Transverse colon (tissue), 4 donors: ENCODE results near the gene ODF2L. TPM values are rescaled to one million over a fixed set of nuclear protein-coding genes. Genes with fewer than 3 reads are reported as not detected.
A peak's percentile ranks its signal among the peaks of the same experiment; 100 is the strongest.

Experiments used
- DNase-seq: peaks from one replicate; pipeline ENCODE4 v3.0.0-alpha.2; 2019
- H3K27ac ChIP-seq, 4 donors: fragments of 200-600 bp; sonication (generic); 2 replicates each; pipeline ENCODE4 v1.5.1; 2016 to 2018; ENCODE audit warnings: inconsistent platforms in 4 of 4
- H3K27me3 ChIP-seq: fragments of 200-600 bp; sonication (generic); 2 replicates; pipeline ENCODE4 v1.5.1; 2017; ENCODE audit warnings: inconsistent platforms
- H3K36me3 ChIP-seq, 4 donors: fragments of 200-600 bp; sonication (generic); 2 replicates each; pipeline ENCODE4 v1.5.1; 2017 to 2019; ENCODE audit warnings: inconsistent platforms in 4 of 4
- H3K4me1 ChIP-seq, 4 donors: fragments of 200-600 bp; sonication (generic); 2 replicates each; pipeline ENCODE4 v1.5.1; 2017 to 2020; ENCODE audit warnings: inconsistent platforms in 4 of 4
- H3K4me3 ChIP-seq, 4 donors: fragments of 200-600 bp; sonication (generic); 1 replicate in 1 of 4; 2 replicates in 3 of 4; pipeline versions ENCODE4 v1.5.1 to v1.6.1; 2017 to 2019; ENCODE audit warnings: inconsistent platforms in 4 of 4
- H3K9me3 ChIP-seq, 2 donors: fragments of 200-600 bp; sonication (generic); 2 replicates each; pipeline ENCODE4 v1.5.1; 2017 to 2019; ENCODE audit warnings: inconsistent platforms in 2 of 2
- CTCF ChIP-seq, 5 experiments: fragments of 200-600 bp in 3 of 5; fragments of 450-650 bp in 2 of 5; sonication (generic) in 3 of 5; IDR thresholded peaks; 1 replicate in 2 of 5; 2 replicates in 3 of 5; pipeline ENCODE4 v1.5.1; 2016 to 2017; ENCODE audit warnings: antibody characterized with exemption in 5 of 5, inconsistent platforms in 3 of 5, mild to moderate bottlenecking in 2 of 5, moderate library complexity in 1 of 5
- EP300 ChIP-seq: sonication (generic); formaldehyde crosslinking; IDR thresholded peaks from one replicate; pipeline ENCODE4 v1.6.1; 2017; ENCODE audit warnings: antibody characterized with exemption, low read depth
- POLR2A ChIP-seq: fragments of 450-650 bp; IDR thresholded peaks from one replicate; pipeline ENCODE4 v1.6.1; 2016; ENCODE audit warnings: antibody characterized with exemption, mild to moderate bottlenecking, moderate library complexity
- POLR2AphosphoS5 ChIP-seq, 3 donors: sonication (generic); formaldehyde crosslinking; IDR thresholded peaks; one replicate each; pipeline ENCODE4 v1.6.1; 2016; ENCODE audit warnings: antibody characterized with exemption in 3 of 3
- WGBS, 2 donors: methylation state at CpG; one replicate each; pipeline ENCODE4 v1.1.5; 2018; ENCODE audit warnings: low coverage in 1 of 2; 5-methylcytosine and 5-hydroxymethylcytosine counted together
- in situ Hi-C, 4 donors: fragments of 200-750 bp; cut with MboI; loops; one replicate each; pipeline versions ENCODE4 v1.15.0 to v1.15.1; 2017; ENCODE audit warnings: low sequenced_read_pairs in 3 of 4, low pct_ligation_motif_present in 1 of 4, low pct_unique_long_range_greater_than_20kb in 1 of 4
- intact Hi-C: fragments of 100-400 bp; cut with DNase I; formaldehyde crosslinking; loops from one replicate; pipeline ENCODE4 v1.15.1; 2023; ENCODE audit warnings: low total_unique reads
- total RNA-seq, 4 donors: library from RNA; depleted of rRNA; stranded (reverse); fragments of >200 nt; gene quantifications; one replicate each; pipeline ENCODE4 v1.1.0, GENCODE V29; 2016

ODF2L gene
- total RNA-seq, 4 donors from 2014 or later: 43.6 to 89.2 (median 55.9) TPM

- Histone ChIP-seq H3K9me3 (no peaks in the 10 kb centered on the region), H3K27me3 (no peaks in the 10 kb centered on the region), H3K4me1 (no peaks in the 10 kb centered on the region), H3K27ac (no peak overlapping the region), H3K36me3 (peaks cover 0 to 7% (median 0%) of the 10 kb centered on the region in 4 donors), H3K4me3 (no peak overlapping the region)
- in situ Hi-C loops: no loop called here
- 88 to 94% methylated on average over 6 of the region's 6 CpGs for WGBS, 2 donors
- no peak for DNase-seq
- no peak for TF ChIP-seq CTCF (IDR thresholded peaks at IDR 0.05)
- no peak for TF ChIP-seq EP300
- no peak for TF ChIP-seq POLR2AphosphoS5 (IDR thresholded peaks at IDR 0.05)
- TF ChIP-seq POLR2A: no peak
- intact Hi-C loops: no loop called here
Measured at GRCh38 chr1:86365896-86366295, 30.2 kb downstream of the ODF2L start.

- in situ Hi-C loops: no loop called here
- no peak overlapping the region for H3K27ac ChIP-seq
- no peaks in the 10 kb centered on the region for H3K27me3 ChIP-seq
- 97 to 100% methylated on average over 4 of the region's 4 CpGs for WGBS, 2 donors
- DNase-seq: no peak
- intact Hi-C loops: no loop called here
- no peaks in the 10 kb centered on the region for H3K9me3 ChIP-seq
- H3K4me1 ChIP-seq: no peaks in the 10 kb centered on the region
- H3K36me3 ChIP-seq: peaks cover 0 to 14% (median 2%) of the 10 kb centered on the region in 4 donors
- TF ChIP-seq CTCF (IDR thresholded peaks at IDR 0.05) (no peak), POLR2A (no peak), EP300 (no peak), POLR2AphosphoS5 (IDR thresholded peaks at IDR 0.05) (no peak)
- H3K4me3 ChIP-seq: no peak overlapping the region
Measured at GRCh38 chr1:86362807-86363206, 33.3 kb downstream of the ODF2L start.

- no peaks in the 10 kb centered on the region for H3K27me3 ChIP-seq
- H3K9me3 ChIP-seq: no peaks in the 10 kb centered on the region
- H3K27ac ChIP-seq: no peak overlapping the region
- 85 to 86% methylated on average over 5 of the region's 5 CpGs for WGBS, 2 donors
- intact Hi-C loops (no loop called here), in situ Hi-C loops (no loop called here)
- H3K4me3 ChIP-seq: no peak overlapping the region
- DNase-seq: no peak
- H3K4me1 ChIP-seq: no peaks in the 10 kb centered on the region
- H3K36me3 ChIP-seq: peaks cover 0 to 32% (median 14%) of the 10 kb centered on the region in 4 donors
- TF ChIP-seq CTCF (IDR thresholded peaks at IDR 0.05) (no peak), POLR2A (no peak), POLR2AphosphoS5 (IDR thresholded peaks at IDR 0.05) (no peak), EP300 (no peak)
Measured at GRCh38 chr1:86357796-86358195, 38.3 kb downstream of the ODF2L start.

GRCh38 chr1:86356247-86356646 lies 39.9 kb downstream of the ODF2L start:
- WGBS, 2 donors: 76 to 88% methylated on average over 10 of the region's 10 CpGs
- peaks cover 0 to 40% (median 18%) of the 10 kb centered on the region in 4 donors for H3K36me3 ChIP-seq
- no peak for TF ChIP-seq EP300
- TF ChIP-seq CTCF (IDR thresholded peaks at IDR 0.05): peak in 1 of 5 experiments; percentile 11
- intact Hi-C loops: no loop called here
- H3K27ac ChIP-seq: no peak overlapping the region
- no peak overlapping the region for H3K4me3 ChIP-seq
- no peak for DNase-seq
- no peaks in the 10 kb centered on the region for H3K27me3 ChIP-seq
- no peaks in the 10 kb centered on the region for H3K4me1 ChIP-seq
- in situ Hi-C loops: no loop called here
- no peaks in the 10 kb centered on the region for H3K9me3 ChIP-seq
